Endodermal cell (in vitro differentiated cells): ENCODE data around the gene JPH2. TPM values are rescaled to one million over a fixed set of nuclear protein-coding genes. Genes with fewer than 3 reads are reported as not detected.

Source experiments
- DNase-seq: peaks from one replicate; pipeline ENCODE4 v3.0.0-alpha.2; 2017
- H3K27ac ChIP-seq: 2 replicates; pipeline ENCODE4 v1.5.1; 2013; ENCODE audit warnings: mild to moderate bottlenecking, low read depth, low read length, moderate library complexity
- H3K27me3 ChIP-seq: 2 replicates; pipeline ENCODE4 v1.6.1; 2013; ENCODE audit warnings: mild to moderate bottlenecking, low read length, moderate library complexity; ENCODE audit not compliant: insufficient read depth, control insufficient read depth, poor library complexity, severe bottlenecking
- H3K36me3 ChIP-seq: 2 replicates; pipeline ENCODE4 v1.7.0; 2013; ENCODE audit warnings: mild to moderate bottlenecking, low read length, moderate library complexity; ENCODE audit not compliant: control insufficient read depth, insufficient read depth
- H3K4me1 ChIP-seq: one replicate; pipeline ENCODE4 v1.7.0; 2013; ENCODE audit warnings: low read length; ENCODE audit not compliant: control insufficient read depth, insufficient read depth
- H3K4me3 ChIP-seq: 2 replicates; pipeline ENCODE4 v1.5.1; 2013; ENCODE audit warnings: mild to moderate bottlenecking, low read length, moderate library complexity
- H3K9ac ChIP-seq: 2 replicates; pipeline ENCODE4 v1.6.1; 2013; ENCODE audit warnings: mild to moderate bottlenecking, low read length, moderate library complexity; ENCODE audit not compliant: poor library complexity, severe bottlenecking; ENCODE audit errors: extremely low read depth
- H3K9me3 ChIP-seq: 2 replicates; pipeline ENCODE4 v1.6.1; 2013; ENCODE audit warnings: mild to moderate bottlenecking, low read length, moderate library complexity; ENCODE audit not compliant: control insufficient read depth
- H3K27ac Mint-ChIP-seq: 2 replicates; pipeline ENCODE4 v1.8.0; 2020; ENCODE audit warnings: mixed read lengths
- H3K27me3 Mint-ChIP-seq: 2 replicates; pipeline ENCODE4 v1.8.0; 2021; ENCODE audit warnings: mild to moderate bottlenecking, mixed read lengths; ENCODE audit not compliant: insufficient read depth
- H3K36me3 Mint-ChIP-seq: 2 replicates; pipeline ENCODE4 v1.8.0; 2020; ENCODE audit warnings: low read depth, mixed read lengths
- H3K4me1 Mint-ChIP-seq: 2 replicates; pipeline ENCODE4 v1.8.0; 2020; ENCODE audit warnings: mixed read lengths
- H3K4me3 Mint-ChIP-seq: 2 replicates; pipeline ENCODE4 v1.8.0; 2020; ENCODE audit warnings: mild to moderate bottlenecking, moderate library complexity, mixed read lengths
- H3K9me3 Mint-ChIP-seq: 2 replicates; pipeline ENCODE4 v1.8.0; 2020; ENCODE audit warnings: mild to moderate bottlenecking, mixed read lengths
- WGBS, 2 experiments: methylation state at CpG; one replicate each; pipeline versions ENCODE4 v1.1.5 to v1.1.7; 2013; ENCODE audit warnings: missing lambda C conversion rate in 2 of 2, mixed read lengths in 1 of 2; ENCODE audit not compliant: insufficient coverage in 1 of 2, insufficient read length in 1 of 2; 5-methylcytosine and 5-hydroxymethylcytosine counted together
- total RNA-seq, 2 donors: library from RNA; stranded (reverse); fragmentation: NEBNext Ultra II Directional in 1 of 2; extraction: Animal tissue kit (Norgen Biotek cat#: 25700) in 1 of 2; gene quantifications; 2 replicates in 1 of 2; 3 replicates in 1 of 2; pipeline ENCODE4 v1.2.1, GENCODE V29; 2021
- TF ChIP-seq, protein P1 (sequence below): fragments of 200-600 bp; sonication (generic); conservative IDR thresholded peaks from 2 replicates; pipeline ENCODE4 v1.5.0; 2021; ENCODE audit warnings: antibody characterized with exemption, mild to moderate bottlenecking

Gene JPH2
- total RNA-seq, 2 donors from 2014 or later = 0.86 to 1.0 TPM

DNA sequence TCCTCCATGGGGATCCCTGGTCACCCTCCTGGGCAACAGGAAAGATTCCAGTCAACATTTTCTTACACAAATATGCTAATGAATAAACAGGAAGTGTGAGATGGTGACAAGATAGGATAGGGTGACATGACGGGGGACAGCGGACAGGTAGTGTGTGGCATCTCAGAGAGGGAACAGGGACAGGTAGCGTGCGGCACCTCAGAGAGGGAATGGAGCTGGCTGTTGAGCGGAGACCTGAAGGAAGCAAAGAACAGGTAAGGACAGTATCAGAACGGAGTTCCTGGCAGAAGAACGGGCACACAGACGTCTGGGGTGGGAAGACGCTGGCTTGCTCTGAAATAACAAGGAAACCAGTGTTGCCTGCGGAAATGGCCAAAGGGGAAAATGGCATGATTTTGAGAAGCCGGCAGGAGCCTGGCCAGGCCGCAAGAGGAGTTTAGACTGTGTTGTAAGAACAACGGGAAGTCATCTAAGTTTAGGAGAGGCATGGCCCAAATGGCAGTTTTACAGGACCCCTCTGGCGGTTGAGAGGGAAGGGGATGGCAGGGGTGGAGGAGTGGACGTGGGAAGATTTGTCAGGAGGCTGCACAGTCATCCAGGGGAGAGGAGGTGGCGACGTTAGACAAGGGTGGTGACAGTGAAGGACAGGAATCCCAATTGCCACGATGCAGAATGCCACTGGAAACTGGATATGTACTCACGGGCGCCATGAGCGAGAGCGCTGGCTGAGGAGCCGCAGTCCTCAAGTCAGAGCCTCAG is 111.6 kb downstream of the JPH2 start:
- Mint-ChIP-seq H3K27ac (no peak overlapping the region), H3K36me3 (no peaks in the 10 kb centered on the region), H3K27me3 (no peaks in the 10 kb centered on the region), H3K9me3 (no peaks in the 10 kb centered on the region), H3K4me3 (no peak overlapping the region), H3K4me1 (peaks cover 3% of the 10 kb centered on the region)
- Histone ChIP-seq H3K4me1 (no peaks in the 10 kb centered on the region), H3K27me3 (no peaks in the 10 kb centered on the region), H3K9ac (no peak overlapping the region), H3K9me3 (no peaks in the 10 kb centered on the region), H3K27ac (no peak overlapping the region), H3K4me3 (no peak overlapping the region), H3K36me3 (no peaks in the 10 kb centered on the region)
- TF ChIP-seq, protein P1, sequence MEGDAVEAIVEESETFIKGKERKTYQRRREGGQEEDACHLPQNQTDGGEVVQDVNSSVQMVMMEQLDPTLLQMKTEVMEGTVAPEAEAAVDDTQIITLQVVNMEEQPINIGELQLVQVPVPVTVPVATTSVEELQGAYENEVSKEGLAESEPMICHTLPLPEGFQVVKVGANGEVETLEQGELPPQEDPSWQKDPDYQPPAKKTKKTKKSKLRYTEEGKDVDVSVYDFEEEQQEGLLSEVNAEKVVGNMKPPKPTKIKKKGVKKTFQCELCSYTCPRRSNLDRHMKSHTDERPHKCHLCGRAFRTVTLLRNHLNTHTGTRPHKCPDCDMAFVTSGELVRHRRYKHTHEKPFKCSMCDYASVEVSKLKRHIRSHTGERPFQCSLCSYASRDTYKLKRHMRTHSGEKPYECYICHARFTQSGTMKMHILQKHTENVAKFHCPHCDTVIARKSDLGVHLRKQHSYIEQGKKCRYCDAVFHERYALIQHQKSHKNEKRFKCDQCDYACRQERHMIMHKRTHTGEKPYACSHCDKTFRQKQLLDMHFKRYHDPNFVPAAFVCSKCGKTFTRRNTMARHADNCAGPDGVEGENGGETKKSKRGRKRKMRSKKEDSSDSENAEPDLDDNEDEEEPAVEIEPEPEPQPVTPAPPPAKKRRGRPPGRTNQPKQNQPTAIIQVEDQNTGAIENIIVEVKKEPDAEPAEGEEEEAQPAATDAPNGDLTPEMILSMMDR = no peak
- 92 to 96% methylated on average over 21 to 23 of the region's 23 CpGs for WGBS, 2 experiments
- no peak for DNase-seq

DNA sequence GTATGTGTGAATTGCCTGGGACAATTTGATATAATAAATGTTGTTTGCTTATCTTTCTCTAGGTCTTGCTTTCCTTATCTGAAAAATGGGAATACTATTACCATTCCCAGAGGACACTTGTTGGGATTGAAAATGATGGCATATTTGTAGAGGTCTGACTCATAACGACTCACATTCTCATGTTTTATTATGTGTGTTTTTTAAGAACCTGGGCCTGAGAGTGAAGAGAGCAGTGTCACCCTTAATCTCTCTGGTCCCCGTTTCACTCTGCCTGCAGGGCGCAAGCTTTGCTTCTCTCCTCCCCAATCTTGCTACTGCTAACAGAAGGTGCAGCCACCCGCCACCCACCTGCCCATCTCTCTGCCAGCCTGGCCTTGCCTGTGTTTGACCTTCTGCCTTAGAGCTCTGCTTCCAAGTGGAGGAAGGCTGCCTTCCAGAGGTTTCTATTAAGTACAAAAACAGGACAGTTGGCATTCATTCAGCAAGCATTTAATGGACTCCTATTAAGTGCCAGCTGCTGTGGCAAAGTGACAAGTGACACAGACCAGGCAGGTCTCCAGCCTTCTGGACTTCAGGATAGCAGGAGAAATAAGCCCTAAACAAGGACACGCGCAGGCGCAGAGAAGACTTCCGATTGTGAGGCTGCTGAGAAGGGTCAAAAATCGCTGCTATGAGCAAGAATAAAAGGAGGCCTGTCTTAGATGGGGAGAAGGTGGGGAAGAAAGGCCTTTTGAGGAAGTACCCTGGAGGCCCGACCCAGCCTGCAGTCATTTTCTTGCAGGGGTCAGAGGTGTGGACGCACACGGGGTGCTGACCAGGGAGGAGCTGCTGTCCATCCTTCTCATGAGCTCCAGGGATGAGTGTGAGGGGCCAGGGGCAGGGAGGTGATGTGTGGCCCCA is 112.5 kb downstream of the JPH2 start:
- H3K4me1 ChIP-seq = no peaks in the 10 kb centered on the region
- H3K27me3 ChIP-seq = no peaks in the 10 kb centered on the region
- Mint-ChIP-seq H3K27ac (no peak overlapping the region), H3K27me3 (no peaks in the 10 kb centered on the region), H3K36me3 (no peaks in the 10 kb centered on the region), H3K9me3 (no peaks in the 10 kb centered on the region), H3K4me3 (no peak overlapping the region), H3K4me1 (peaks cover 3% of the 10 kb centered on the region)
- H3K27ac ChIP-seq = no peak overlapping the region
- WGBS, 2 experiments = 93 to 95% methylated on average over 5 to 12 of the region's 12 CpGs
- H3K9ac ChIP-seq = no peak overlapping the region
- no peak overlapping the region for H3K4me3 ChIP-seq
- no peaks in the 10 kb centered on the region for H3K9me3 ChIP-seq
- H3K36me3 ChIP-seq = no peaks in the 10 kb centered on the region
- no peak for DNase-seq
- TF ChIP-seq, protein P1 = no peak

DNA sequence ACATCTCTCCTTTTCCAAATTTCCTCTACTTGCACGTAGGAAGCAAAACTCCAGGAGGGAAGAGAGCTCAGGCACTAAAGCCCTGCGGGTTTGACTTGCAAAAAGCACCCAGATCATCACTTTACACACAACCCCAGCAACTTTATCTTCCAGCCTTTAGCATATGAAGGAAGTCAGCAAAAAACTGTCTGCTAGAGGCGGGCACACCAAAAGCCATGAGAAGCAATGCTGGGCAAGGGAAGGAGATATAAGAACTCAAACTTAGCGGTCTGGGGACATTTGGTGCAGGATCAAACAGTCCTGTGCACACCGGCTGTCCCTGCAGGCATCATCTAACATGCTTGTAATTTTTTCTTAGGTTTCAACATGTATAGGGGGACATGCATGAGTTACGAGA is 113.3 kb downstream of the JPH2 start:
- no peaks in the 10 kb centered on the region for H3K27me3 ChIP-seq
- Mint-ChIP-seq H3K4me1 (peaks cover 3% of the 10 kb centered on the region), H3K36me3 (no peaks in the 10 kb centered on the region), H3K27ac (no peak overlapping the region), H3K9me3 (no peaks in the 10 kb centered on the region), H3K4me3 (no peak overlapping the region), H3K27me3 (no peaks in the 10 kb centered on the region)
- H3K4me1 ChIP-seq = no peaks in the 10 kb centered on the region
- no peak overlapping the region for H3K4me3 ChIP-seq
- H3K36me3 ChIP-seq = no peaks in the 10 kb centered on the region
- 64 to 93% methylated on average over 3 to 6 of the region's 6 CpGs for whole genome bisulfite sequencing, 2 experiments
- DNase-seq = no peak
- no peaks in the 10 kb centered on the region for H3K9me3 ChIP-seq
- H3K27ac ChIP-seq = no peak overlapping the region
- TF ChIP-seq, protein P1 = no peak
- no peak overlapping the region for H3K9ac ChIP-seq
